ENCODE results near the gene CIAO1. TPM values are rescaled to one million over a fixed set of nuclear protein-coding genes. Genes with fewer than 3 reads are reported as not detected.

CIAO1 gene
- total RNA-seq, result 84.8 and 85.8 TPM in 2 replicates

DNA sequence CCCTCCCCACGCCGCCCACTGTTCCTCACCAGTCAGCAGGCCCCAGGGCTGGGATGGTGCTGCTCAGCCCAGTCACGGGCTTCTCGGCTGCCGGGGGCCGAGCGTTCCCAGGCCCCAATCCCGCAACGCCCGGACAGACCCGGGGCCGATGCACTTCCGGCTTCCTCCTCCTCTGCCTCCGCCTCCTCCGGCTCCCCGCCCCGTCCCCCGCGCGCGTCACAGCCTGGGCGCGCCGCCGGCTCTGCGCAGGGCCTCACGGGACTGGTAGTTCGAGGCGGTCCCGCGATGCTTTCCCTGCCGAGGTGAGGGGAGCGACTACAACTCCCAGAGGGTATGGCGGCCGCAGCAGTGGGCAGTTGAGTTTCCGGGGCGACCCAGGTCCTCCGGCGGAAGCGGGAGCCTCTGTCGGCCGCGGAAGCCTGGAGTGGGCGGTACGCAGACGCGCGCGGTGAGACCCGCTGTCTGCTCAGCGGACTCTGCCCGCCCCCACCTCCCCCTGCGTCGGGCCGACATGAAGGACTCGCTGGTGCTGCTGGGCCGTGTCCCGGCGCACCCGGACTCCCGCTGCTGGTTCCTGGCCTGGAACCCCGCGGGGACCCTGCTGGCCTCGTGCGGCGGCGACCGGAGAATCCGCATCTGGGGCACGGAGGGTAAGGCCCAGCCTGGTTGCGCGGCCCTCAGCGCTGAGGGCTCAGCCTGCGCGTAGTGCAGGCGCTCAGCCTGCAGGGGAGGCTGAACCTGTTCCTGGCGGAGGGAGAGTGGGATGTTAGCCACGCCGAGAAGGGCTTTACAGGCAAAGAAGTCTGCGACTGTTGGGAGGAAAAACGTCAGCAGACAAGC is at the start of gene CIAO1, which contains the start of gene TMEM127:
Gene CIAO1, plus strand, starts transcription at position 386 of the 840 bp plus-strand sequence. Its CDS starts 126 bp downstream, at position 512.
Gene TMEM127, minus strand, starts transcription at position 158 of the 840 bp plus-strand sequence. CDS start 616 bp downstream, outside the sequence.

GRCh38 chr2:96305091-96305978 is 39.3 kb downstream of the CIAO1 start, which contains the start of gene SNRNP200:
Gene SNRNP200, minus strand, starts transcription at chr2:96305546. Its CDS starts 109 bp downstream, at chr2:96305437.

Other genes starting within 250 kb of the CIAO1 start
- under 0.01 and 0.07 TPM in 2 replicates for gene GPAT2, start 231.3 kb upstream of the CIAO1 start, total RNA-seq
- under 0.01 and 0.07 TPM in 2 replicates for gene ADRA2B, start 149.7 kb upstream of the CIAO1 start, total RNA-seq
- 0.07 TPM in 1 of 2 replicates, not detected in the other for gene ASTL, start 127.7 kb upstream of the CIAO1 start, total RNA-seq
- gene DUSP2, start 120.8 kb upstream of the CIAO1 start, total RNA-seq, result 6.2 and 13.0 TPM in 2 replicates
- gene STARD7, start 57.4 kb upstream of the CIAO1 start, total RNA-seq, result 125 and 139 TPM in 2 replicates
- 19.8 and 31.5 TPM in 2 replicates for gene TMEM127, start 228 bp upstream of the CIAO1 start, total RNA-seq
- 42.4 and 93.0 TPM in 2 replicates for gene SNRNP200, start 39.3 kb downstream of the CIAO1 start, total RNA-seq
- 1.4 and 2.3 TPM in 2 replicates for gene ITPRIPL1, start 59.1 kb downstream of the CIAO1 start, total RNA-seq
- gene NCAPH, start 69.5 kb downstream of the CIAO1 start, total RNA-seq, result 0.34 and 0.36 TPM in 2 replicates
- gene NEURL3, start 239.1 kb downstream of the CIAO1 start, total RNA-seq, result 0.50 TPM in 1 of 2 replicates, not detected in the other